GM12801 (cell line): ENCODE results near the gene TRO.

Experiments used
- CTCF ChIP-seq: IDR thresholded peaks from one replicate; pipeline ENCODE4 v1.5.1; 2011; ENCODE audit warnings: control low read depth; ENCODE audit not compliant: insufficient read length; ENCODE audit errors: extremely low read depth

The TRO gene

GRCh38 chrX:54934058-54934457 is 13.4 kb downstream of the TRO start:
- TF ChIP-seq CTCF: no peak

- no peak for TF ChIP-seq CTCF
Observed at GRCh38 chrX:54934890-54935289, 14.3 kb downstream of the TRO start.

GRCh38 chrX:54935306-54935705 is 14.7 kb downstream of the TRO start:
- TF ChIP-seq CTCF: no peak

GRCh38 chrX:54937416-54937815 is 16.8 kb downstream of the TRO start:
- TF ChIP-seq CTCF: no peak

GRCh38 chrX:54944816-54945215 is 24.2 kb downstream of the TRO start:
- no peak for TF ChIP-seq CTCF

- no peak for TF ChIP-seq CTCF
Observed at GRCh38 chrX:54945224-54945623, 24.6 kb downstream of the TRO start.

GRCh38 chrX:54950730-54951375 is 30.2 kb downstream of the TRO start:
- no peak for TF ChIP-seq CTCF
